Activated CD4-positive, alpha-beta T cell treated with anti-CD3 and anti-CD28 coated beads, Interleukin-2, amount 50 U/mL, for 4 hours (primary cell): ENCODE data around the gene NUP210.

Experiments
- DNase-seq, 2 experiments: peaks; one replicate each; pipeline ENCODE4 v3.0.0-alpha.2; 2020

NUP210 gene

DNA sequence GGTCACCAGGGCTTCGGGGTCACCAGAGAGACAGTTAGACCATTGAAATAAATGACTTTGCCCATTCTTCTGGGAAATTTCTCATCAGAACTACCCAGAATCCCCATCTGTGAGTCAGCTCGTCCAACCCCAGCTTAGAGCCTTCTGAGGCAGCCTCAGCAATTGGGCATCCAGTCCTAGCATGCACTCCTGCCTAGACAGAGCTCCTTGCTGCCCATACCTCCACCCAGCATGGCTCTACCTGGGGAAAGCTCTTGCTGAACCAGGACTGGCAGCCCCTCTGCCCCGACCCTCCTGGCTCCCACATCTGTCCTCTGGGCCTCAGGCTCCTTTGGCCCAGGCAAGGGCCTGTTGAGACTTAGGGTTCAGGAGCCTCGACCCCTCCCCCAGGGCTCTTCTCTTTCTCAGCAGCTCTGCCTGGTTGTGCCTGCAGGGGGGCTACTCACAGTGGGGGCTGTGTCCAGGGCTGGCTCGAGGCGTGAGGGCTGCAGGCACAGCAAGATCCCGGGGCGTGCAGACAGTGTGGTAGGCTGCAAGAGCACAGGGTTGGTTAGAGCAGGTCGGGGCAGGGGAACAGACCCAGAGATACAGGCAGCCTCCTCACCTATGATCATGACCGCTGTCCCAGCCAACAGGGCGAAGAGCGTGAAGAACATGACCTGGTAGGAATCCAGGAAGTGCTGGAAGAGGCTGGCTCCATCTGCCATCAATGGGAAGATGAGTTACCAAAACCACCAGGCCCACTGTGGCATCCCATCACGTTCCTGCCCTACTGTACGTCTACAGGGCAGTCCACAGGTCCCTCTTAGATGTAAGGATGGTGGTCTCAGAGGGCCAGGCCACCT lies 101.3 kb downstream of the NUP210 start:
- no peak for DNase-seq

DNA sequence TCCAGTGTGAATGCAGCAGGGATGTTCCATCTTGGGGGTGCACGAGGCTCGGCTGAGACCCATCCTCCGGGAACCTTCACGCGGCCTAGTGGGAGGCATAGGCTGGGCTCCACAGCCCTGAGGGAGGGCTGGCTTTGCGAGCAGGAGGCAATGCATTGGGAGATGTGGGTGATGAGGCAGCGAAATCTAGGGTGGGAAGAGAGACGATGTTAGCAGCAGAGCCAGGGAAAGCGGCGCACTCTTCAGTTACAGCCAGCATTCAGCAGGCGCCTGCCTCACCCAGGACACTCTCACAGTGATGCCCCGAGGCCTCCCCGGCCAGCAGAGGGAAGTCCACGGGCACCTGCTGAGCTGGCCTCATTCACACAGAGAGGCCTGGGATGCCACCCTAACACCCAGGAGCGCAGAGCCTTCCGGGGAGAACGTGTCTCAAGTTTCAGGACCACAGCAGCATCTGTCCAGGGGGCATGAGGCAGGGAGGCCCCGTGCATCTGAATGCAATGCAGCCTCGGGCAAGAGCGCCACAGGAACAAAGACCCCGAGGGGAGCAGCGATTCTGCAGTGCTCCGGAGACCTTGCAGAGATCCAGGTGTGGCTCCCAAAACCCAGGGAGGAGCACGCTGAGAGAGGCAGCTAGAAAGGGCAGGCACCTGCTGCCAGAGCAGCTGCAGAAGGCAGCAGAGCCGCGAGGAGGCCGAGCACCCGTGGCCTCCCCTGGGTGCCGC lies 102.4 kb downstream of the NUP210 start:
- DNase-seq, result no peak

DNA sequence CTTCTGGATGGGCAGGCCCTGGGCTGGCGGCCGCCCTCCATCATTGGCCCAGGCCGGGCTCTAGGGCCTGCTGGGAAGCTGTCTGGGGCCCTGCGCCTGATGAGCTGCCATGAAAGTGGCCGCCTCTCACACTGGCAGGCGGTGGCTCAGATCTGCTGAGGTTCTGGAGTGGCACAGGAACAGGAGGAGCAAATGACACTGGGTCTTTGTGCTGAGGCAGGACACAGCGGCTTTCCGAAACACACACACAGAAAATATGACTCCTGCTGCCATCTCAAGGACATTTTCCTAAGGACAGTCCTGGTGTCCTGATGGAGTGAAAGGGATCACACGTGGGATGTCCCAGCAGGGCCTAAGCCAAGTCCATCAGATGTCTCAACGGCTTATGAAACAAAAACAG lies 103.5 kb downstream of the NUP210 start:
- DNase-seq, result no peak

DNA sequence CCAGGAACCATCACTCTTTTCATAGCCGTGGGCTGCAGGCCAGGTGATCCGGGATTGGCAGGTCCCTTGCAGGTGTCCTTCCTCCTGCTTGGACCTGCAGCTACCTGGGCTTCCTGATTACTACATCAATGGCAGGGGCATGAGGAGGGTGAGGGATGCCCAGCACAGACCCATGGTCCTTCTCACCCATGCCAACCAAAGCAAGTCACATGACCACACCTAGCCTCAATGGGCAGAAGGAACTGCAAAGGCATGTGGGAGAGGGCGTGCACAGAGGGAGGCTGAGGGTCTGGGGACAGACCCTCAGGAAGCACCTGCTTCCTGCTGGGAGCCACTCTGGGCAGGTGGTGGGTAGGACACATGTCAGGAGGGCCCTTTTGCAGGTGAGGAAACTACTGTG lies 105.2 kb downstream of the NUP210 start:
- no peak for DNase-seq

DNA sequence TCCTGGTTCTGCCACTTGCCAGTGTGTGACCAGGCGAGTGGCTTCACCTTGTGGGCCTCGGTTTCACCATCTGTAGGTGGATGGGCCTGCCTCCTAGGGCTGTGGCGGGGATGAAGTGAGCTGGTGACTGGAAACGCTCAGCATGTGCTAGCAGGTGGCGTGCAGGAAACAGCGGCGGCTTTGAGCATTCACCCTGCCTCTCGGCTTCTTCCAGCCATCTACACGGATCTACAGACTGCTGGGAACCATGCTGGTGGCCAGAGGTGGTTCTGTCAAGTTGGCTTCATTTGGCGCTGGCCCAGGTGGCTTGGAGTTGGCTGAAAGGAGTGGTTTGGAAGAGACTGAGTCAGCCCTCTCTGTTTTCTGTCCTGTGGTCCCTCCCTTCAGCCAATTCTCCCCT lies 106.3 kb downstream of the NUP210 start:
- DNase-seq, result no peak

DNA sequence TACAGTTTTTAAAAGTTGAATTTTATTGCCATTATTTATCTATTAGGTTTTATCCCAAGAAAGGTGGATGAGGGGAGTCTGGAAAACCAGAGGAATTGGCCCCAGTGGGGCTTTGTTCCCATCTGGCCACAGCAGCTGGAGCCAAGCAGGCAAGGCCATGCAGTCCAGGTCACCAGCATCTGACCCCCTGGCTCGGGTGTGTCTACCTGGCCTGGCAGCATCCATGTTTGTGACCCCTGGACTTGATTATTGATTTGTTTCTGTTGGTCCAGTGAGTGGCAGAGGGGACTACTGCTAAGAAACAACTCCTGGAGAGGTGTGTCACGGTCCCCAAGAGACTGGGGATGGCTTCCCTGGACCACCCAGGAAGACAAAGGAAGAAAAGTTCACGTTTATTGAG lies 111.1 kb downstream of the NUP210 start:
- DNase-seq, result no peak

DNA sequence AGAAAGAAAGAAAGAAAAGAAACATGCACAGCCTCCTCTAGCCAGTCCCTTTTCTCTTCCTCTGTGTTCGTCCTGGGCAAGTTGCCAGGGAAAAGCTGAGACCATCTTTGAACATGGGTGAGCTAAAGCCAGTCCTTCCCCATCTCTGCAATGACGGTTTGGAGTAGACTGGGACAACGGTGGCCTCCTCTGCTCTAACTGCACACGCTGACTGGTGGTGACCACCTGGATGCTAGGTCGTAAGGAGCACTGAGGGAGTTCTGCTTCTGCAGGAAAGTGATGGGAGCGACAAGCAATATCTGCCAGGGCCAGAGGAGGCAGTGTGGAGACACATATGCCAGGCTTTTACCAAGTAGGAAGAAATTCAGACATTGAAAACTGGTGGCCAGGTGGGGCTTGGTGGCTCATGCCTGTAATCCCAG lies 111.7 kb downstream of the NUP210 start:
- peak in 1 of 2 experiments; percentile 7 for DNase-seq

DNA sequence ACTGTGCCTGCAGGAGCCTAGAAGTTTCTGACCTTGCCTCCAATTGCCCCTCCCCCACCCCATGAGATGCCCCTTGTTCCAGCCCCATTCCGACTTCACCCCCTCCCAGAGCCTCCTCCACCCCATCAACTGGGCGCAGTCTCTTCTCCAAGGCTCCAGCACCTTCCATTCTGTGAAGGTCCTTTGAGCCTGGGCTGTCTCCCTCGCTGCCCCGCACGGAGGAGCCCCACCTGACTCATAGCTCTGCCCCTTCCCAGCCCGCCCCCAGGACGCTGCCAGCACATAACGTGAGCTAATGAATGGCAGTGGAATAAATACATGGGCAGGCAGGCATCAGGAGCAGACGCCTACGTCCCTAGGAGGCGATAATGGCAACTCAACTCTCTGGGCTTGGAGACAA lies 113.1 kb downstream of the NUP210 start:
- no peak for DNase-seq

DNA sequence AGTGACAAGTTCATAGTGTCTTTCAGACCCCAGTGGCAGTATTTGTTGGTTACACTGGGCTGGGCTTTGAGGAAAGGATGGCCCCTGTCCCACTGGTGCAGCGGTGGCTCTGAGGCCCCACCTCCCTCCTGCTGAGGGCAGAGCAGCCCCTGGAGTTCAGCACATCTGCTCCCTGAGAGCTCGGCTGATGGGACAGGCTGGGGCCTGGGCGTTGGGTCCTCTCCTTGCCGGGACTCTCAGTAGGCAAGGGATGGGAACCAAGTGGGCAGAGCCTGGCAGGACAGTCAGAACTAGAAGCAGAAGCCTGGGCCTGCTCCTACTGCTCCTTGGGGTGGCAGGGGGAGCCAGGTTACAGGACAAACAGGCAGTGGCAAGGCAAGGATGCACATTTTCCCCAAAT lies 114.5 kb downstream of the NUP210 start:
- no peak for DNase-seq

DNA sequence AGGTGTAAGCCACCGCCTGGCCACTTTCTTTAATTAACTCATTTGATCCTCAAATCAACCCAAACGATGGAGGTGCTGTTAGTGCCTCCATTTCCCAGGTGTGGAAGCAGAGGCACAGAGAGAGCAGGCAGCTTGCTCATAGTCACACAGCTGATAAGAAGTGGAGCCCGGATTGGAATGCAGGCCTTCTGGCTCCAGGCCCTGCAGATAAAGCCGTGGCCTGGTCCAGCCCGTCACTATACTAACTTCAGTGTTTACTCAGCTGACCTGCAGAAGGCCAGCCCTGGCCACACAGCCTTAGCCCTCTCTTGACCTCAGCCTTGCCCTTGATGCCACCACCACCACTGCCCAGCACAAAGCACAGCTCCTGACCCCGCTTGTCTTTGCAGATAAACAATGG lies 116.7 kb downstream of the NUP210 start:
- no peak for DNase-seq

DNA sequence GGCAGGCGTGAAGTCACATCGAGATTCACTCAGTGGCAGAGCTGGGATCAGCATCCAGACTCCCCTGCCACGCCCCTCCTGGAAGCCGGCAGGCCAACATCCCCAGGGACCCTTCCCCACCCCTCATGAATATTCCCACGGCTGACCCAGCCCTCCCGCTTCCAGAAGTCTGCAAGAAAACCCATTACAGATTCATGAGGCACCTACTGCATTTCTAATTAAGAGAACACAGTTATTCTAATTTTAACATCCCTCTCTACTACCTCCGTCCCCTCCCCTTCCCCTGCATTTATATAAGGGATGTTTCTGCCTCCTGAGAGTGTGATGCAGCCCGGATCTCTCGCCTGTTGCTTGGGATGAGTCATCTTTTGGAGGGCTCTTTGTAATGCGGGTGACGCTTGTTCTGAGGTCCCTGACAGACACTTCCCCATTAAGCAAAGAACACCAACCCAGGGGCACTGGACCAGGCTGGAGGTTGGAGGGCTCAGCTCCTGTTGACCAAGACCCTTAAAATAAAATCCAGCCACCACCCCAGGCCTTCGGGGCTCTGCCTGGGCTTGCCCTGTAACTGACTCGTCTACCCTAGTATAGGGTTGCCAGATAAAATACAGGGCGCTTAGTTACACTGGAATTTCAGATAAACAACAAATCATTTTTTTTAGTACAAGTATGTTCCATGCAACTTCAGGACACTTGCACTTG lies 118.7 kb downstream of the NUP210 start:
- no peak for DNase-seq

DNA sequence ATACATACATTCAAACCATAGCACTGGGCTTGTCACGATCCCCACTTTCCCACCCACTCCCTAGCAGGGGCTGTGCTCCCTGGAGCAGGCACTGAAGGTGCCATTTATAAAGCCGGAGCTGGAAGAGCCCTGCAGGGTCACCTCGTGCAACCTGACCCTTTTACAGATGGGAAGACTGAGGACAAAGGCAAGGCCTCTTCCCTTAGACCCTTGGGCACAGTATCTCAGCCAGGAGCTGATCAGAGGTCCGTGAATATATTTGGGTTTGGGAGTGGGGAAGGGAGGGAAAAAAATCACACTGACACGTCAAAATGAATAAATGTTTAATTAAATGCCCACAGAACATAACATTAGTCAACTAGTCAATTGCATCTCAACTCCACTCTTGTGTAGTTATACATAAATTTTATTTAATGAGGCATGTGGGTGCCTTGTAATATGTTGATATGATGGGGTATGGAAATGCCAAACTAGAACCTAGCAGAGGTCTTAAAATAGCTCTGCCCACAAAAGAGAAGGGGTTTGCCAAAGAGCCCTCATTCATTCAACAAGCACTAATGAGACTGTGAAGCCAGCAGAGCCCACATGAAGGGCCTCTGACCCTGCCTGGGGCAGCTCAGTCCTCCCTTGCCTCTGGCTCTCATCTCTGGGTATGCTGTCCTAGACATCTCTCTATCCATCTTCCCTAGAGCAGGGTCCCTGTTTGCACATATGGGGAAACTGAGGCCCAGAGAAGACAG lies 119.4 kb downstream of the NUP210 start:
- no peak for DNase-seq

DNA sequence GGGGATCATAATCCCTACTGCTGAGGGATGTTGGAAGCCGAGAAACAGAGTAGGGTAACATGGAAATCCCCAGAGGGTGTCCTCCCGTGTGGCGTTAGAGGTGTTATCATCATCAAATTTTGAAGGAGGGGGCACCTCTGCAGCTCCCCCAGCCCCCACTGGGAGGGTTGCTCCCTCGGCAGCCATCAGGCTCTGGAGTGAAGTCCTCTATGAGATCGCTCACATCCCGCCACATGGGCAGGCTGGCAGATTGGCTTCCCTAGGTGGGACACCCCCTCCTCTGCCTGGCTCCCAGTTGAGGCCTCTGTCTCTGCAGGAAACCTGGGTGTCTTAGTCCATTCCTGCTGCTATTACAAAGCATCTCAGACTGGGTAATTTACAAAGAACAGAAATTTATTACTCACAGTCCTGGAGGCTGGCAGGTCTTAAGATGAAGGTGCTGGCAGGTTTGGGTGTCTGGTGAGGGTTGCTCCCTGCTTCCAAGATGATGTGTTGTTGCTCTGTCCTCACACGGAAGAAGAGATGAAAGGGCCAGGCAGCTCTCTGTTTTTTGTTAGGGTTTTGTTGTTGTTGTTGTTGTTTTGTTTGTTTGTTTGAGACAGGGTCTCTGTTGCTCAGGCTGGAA lies 120.5 kb downstream of the NUP210 start:
- DNase-seq, result no peak

DNA sequence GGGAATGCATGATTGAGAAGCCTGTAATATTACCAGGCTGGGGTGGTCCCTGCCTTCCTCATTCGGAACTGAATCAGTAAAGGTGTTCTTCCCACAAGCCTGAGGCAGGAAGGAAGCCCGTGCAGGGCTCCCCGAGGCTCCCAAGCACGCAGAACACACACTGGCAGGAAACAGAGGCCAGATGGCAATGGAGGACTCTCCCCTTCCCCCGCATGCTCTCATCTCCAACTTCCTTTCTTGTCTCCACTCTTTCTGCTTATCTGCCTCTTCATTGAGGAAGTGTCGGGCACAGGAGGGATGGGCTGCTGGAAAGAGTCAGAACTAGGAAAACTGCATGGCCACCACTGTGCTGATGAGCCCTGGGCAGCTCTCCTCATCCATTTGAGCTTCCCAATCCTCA lies 123.5 kb downstream of the NUP210 start:
- DNase-seq, result no peak

DNA sequence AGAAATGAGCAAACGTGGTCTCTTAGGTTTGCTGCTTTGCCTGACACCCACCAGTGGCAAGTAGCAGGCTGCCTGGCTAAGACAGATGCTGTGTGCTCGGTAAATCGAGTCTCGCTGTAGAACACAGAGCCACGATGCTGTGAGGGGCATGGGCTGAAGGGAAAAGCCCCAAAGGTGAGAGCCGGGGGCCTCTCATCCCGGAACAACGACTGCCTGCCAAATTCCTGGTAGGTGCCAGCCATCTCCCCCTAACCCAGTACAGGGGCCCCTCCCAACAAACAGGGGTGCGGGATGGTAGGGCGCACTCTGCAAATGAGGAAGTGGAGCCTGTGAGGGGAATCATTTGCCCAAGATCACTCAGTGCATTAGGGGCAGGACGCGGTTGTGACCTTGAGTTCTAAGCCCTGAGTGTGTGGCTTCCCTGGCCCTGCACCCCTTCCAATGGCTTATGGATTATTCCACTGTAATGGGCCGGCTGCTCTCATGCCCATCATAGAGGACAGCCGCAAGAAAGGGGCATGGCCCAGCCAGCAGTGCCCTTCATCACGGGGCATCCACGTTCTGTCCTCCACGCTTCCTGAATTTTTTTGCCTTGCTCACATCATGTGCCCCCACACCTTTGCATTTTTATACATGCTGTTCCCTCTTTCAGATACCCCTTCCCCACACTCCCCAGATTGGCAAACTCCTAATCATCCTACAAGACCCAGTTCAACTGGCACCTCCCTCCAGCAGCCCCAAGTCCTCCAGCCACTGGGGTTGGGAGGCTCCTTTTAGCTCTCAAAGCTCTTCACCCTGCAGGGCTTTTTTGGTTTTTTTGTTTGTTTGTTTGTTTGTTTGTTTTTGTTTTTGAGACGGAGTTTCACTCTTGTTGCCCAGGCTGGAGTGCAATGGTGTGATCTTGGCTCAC lies 125.4 kb downstream of the NUP210 start:
- no peak for DNase-seq

DNA sequence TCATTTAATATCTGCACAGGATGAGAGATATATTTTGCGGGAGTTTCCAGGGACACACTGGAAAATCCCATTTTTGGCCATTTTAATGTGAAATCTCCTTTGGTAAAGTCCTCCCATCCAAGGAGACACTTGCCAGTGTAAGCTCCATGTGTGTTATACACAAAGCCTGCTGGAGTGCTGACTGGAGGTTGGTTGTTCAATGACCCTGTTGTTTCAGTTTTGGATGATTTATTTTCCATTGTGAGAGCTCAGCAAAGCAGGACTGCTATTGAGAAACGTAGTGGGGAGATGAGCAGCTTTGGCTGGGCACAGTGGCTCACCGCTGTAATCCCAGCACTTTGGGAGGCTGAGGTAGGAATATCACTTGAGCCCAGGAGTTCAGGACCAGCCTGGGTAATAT lies 127.7 kb downstream of the NUP210 start:
- no peak for DNase-seq

DNA sequence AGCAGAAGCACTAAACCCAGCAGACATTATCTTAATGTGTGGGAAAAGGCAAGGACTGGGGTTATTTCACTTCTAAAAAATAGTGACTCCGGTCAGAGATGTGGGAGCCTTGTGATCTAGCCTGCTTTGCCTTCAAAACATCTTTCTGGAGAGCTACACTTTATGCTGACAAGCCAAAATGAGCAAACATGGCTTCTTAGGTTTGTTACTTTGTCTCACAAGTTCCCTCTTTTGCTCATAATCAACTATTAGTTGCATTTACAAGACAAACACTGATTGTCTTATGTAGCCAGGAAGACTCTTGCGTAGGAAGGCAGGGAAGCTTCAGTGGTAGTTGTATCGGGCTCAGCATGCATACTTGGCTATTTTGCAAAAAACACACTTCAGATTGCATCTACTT lies 129.2 kb downstream of the NUP210 start:
- no peak for DNase-seq

DNA sequence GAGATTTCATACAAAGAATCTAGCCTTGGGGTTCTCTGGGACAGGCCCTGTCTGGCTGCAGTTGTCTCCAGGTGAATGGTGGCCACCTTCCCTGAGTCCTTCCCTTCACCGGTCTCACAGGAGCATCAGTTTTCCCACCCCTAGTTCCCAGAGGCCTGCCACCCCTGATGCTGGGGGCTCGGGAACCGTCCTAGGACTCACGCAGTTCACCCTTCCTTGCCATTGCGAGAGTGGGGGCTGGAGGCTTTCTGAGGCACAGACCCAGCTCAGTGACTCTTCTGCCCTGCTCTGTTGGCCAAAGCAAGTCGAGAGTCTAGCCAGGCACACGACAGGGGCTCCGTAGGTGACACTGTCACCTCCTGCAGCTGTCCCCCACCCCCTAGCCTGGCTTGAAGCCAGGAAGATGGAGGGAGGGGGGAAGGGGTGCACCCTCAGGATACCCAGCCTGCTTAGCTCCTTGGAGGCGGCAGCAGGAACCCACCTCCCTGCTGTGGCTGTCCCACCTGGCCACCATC lies 130.3 kb downstream of the NUP210 start:
- DNase-seq, result no peak

DNA sequence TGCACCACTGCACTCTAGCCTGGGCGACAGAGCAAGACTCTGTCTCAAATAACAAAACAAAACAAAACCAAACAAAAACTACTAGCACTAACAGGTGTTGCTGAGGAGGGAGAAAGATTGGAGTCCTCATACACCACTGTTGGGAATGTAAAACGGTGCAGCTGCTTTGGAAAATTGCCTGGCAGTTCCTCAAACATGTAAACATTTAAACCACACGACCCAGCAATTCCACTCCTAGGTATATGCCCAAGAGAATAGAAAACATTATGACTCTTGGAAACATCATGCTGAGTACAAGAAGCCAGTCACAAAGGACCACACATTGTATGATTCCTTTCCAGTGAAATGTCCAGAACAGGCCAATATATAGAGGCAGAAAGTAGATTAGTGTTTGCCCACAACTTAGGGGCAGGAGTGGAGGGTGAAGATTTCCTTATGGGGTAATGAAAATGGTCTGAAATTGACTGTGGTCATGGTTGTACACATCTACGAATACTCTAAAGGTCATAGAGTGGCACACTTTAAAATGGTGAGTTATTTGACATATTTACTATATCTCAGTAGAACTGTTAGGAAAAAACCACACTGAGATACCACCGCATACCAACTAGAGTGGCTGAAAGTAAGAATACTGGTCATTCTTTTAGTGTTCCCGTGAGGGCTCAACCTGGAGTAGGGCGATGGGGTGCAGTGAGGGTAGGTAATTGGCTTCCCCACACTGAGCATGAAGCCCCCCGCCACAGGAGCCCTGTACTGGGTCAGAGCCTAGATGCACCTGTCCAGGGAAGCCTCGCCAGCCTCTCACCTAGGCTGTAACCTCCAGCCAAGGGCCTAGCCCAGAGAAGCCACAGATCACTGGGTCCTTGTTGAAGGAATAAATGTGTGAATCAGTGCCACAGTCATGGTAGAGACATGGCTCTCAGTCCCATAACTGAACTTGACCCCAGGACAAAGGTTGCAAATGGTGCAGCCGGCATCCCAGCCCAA lies 131.1 kb downstream of the NUP210 start:
- DNase-seq, result no peak

DNA sequence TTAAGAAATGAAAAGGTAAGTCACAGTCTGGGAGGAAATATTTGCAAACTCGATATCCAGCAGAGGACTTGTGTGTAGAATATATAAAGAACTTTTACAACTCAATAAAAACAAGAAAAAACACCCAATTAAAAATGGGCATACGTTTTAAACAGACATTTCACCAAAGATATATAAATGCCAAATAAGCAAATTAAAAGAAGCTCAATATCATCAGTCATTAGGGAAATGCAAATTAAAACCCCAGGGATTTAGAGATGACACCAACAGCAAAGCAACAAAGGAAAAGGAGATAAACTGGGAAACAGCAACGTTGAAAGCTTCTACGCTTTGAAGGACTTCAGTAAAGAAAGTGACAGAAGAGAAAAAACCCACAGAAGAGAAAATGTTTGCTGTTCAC lies 132.3 kb downstream of the NUP210 start:
- no peak for DNase-seq
